Measurements from ENCODE around the gene ZFAND2B.
A peak's percentile ranks its signal among the peaks of the same experiment; 100 is the strongest.
"Not testable (repeated sequence)": the region's sequence is repeated elsewhere in the genome, so short reads cannot be mapped to it uniquely, and the experiment has no call there.

The ZFAND2B gene

GRCh38 chr2:219251656-219252055 is 45.1 kb downstream of the ZFAND2B start:
- no peak for DNase-seq

- no peak for DNase-seq
These were observed 45.5 kb downstream of the ZFAND2B start for GRCh38 chr2:219252084-219252483.

- no peak for DNase-seq
These were observed 46.0 kb downstream of the ZFAND2B start for GRCh38 chr2:219252570-219252899.

GRCh38 chr2:219252900-219253752 is 46.5 kb downstream of the ZFAND2B start, which contains the start of gene TUBA4B:
TUBA4B (plus strand) TSS chr2:219253243; CDS start chr2:219253408, 165 bp downstream.
- peak; percentile 65 for DNase-seq

- peak; percentile 63 for DNase-seq
These were observed 47.4 kb downstream of the ZFAND2B start, which contains the start of gene TUBA4A for GRCh38 chr2:219253753-219254589. TUBA4A (minus strand) TSS chr2:219253918; CDS start chr2:219253858, 60 bp downstream.

- no peak for DNase-seq
These were observed 48.1 kb downstream of the ZFAND2B start for GRCh38 chr2:219254590-219255201.

GRCh38 chr2:219258942-219259341 is 52.4 kb downstream of the ZFAND2B start:
- DNase-seq = not testable (repeated sequence)
